H4 (cell line): ENCODE results near the gene KRAS. TPM values are rescaled to one million over a fixed set of nuclear protein-coding genes. Genes with fewer than 3 reads are reported as not detected.

Experiments
- DNase-seq: peaks from one replicate; pipeline ENCODE4 v3.0.0-alpha.2; 2015; ENCODE audit warnings: low spot score
- total RNA-seq: library from RNA; depleted of rRNA; stranded (reverse); fragments of >200 nt; shearing (Covaris generic); gene quantifications from 2 replicates; pipeline ENCODE4 v1.2.3, GENCODE V29; 2014; rRNA removed

The KRAS gene
- total RNA-seq, 1 experiment from 2014 or later: 11.1 TPM

- DNase-seq: peak; percentile 93
Observed at GRCh38 chr12:25195056-25195971, 55.4 kb downstream of the KRAS start, which contains the start of the genes DNAI7 and ETFRF1. Gene DNAI7 (minus strand): TSS chr12:25195160. CDS start chr12:25195078, 82 bp downstream. Gene ETFRF1 (plus strand): TSS chr12:25195237. CDS start chr12:25203957, 8,720 bp downstream.

- no peak for DNase-seq
Observed at GRCh38 chr12:25194722-25195055, 56.0 kb downstream of the KRAS start.

GRCh38 chr12:25194214-25194613, 56.5 kb downstream of the KRAS start:
- no peak for DNase-seq

GRCh38 chr12:25190793-25191192, 59.9 kb downstream of the KRAS start:
- no peak for DNase-seq

GRCh38 chr12:25189656-25190055, 61.1 kb downstream of the KRAS start:
- peak; percentile 32 for DNase-seq

GRCh38 chr12:25187781-25188180, 62.9 kb downstream of the KRAS start:
- DNase-seq: peak; percentile 88

GRCh38 chr12:25186788-25187402, 63.8 kb downstream of the KRAS start:
- DNase-seq: peak; percentile 58

- DNase-seq: no peak
Observed at GRCh38 chr12:25186038-25186787, 64.5 kb downstream of the KRAS start.

- no peak for DNase-seq
Observed at GRCh38 chr12:25184132-25184531, 66.6 kb downstream of the KRAS start.

GRCh38 chr12:25182765-25183164, 68.0 kb downstream of the KRAS start:
- no peak for DNase-seq

- no peak for DNase-seq
Observed at GRCh38 chr12:25162866-25163265, 87.9 kb downstream of the KRAS start.

GRCh38 chr12:25156061-25156460, 94.7 kb downstream of the KRAS start:
- no peak for DNase-seq

- peak; percentile 27 for DNase-seq
Observed at GRCh38 chr12:25155022-25155576, 95.6 kb downstream of the KRAS start.

Other genes with a start within 250 kb of the KRAS start
- 0.23 and 0.60 TPM in 2 replicates for gene DNAI7, start 55.8 kb downstream of the KRAS start, total RNA-seq
- gene ETFRF1, start 55.7 kb downstream of the KRAS start, total RNA-seq: 43.1 and 46.1 TPM in 2 replicates